H1 (cell line): Measurements from ENCODE around the gene GFAP. TPM values are rescaled to one million over a fixed set of nuclear protein-coding genes. Genes with fewer than 3 reads are reported as not detected.

Experiments used
- ASH2L ChIP-seq: fragments of 200-600, 300-600 bp; sonication (generic); IDR thresholded peaks from one replicate; pipeline ENCODE4 v1.7.1; 2017; ENCODE audit warnings: low read length
- HDAC2 ChIP-seq, 2 experiments: fragments of 300-600 bp in 1 of 2; sonication (generic) in 1 of 2; IDR thresholded peaks; 2 replicates each; pipeline ENCODE4 v1.6.1; 2011 to 2012; ENCODE audit warnings: low read depth in 2 of 2, low read length in 2 of 2, mild to moderate bottlenecking in 2 of 2, moderate library complexity in 2 of 2, borderline replicate concordance in 1 of 2, inconsistent platforms in 1 of 2
- polyA plus RNA-seq, 7 experiments: library from polyadenylated mRNA; depleted of rRNA in 3 of 7; stranded (reverse) in 5 of 7; unstranded in 2 of 7; fragments of >200 nt in 5 of 7; fragments of 200-250 nt in 2 of 7; gene quantifications; 1 replicate in 5 of 7; 2 replicates in 1 of 7; 4 replicates in 1 of 7; pipeline versions ENCODE4 v1.2.1 to v1.2.3, GENCODE V29; 2011 to 2013; ENCODE audit warnings: missing spikeins in 2 of 7, mixed read lengths in 2 of 7
- total RNA-seq: library from RNA; stranded (reverse); fragmentation: NEBNext Ultra II Directional; extraction: Animal tissue kit (Norgen Biotek cat#: 25700); gene quantifications from 2 replicates; pipeline ENCODE4 v1.2.1, GENCODE V29; 2021

Gene GFAP
- total and polyA plus RNA-seq, 2 of the 8 experiments (the other 6 are each of a cell fraction or from before 2014, with no cell fraction given), result 1.3 to 1.5 TPM

- no peak for TF ChIP-seq HDAC2 (IDR thresholded peaks at IDR 0.05; ENCODE audit: borderline replicate concordance in 1 of 2, low read depth in 2 of 2, low read length in 2 of 2)
- no peak for TF ChIP-seq ASH2L
Measured at GRCh38 chr17:44914698-44915271, 515 bp downstream of the GFAP start (continued).
